OCI-LY1 (cell line): Measurements from ENCODE around the gene RAMP3.

Experiments used
- H2AFZ ChIP-seq: fragments of 200-600 bp; sonication (generic), shearing (Covaris generic); 2 replicates; pipeline ENCODE4 v1.6.0; 2014; ENCODE audit warnings: antibody characterized with exemption, mild to moderate bottlenecking, low read length
- H3F3A ChIP-seq: fragments of 200-600 bp; sonication (generic), shearing (Covaris generic); 2 replicates; pipeline ENCODE4 v1.6.0; 2014; ENCODE audit warnings: mild to moderate bottlenecking, antibody characterized with exemption, low read length, moderate library complexity; ENCODE audit not compliant: insufficient read depth
- H3K27ac ChIP-seq: fragments of 200-600 bp; sonication (generic); 2 replicates; pipeline ENCODE4 v1.5.1; 2014; ENCODE audit warnings: low read length, mixed run types, mild to moderate bottlenecking, low read depth; ENCODE audit not compliant: poor library complexity, severe bottlenecking
- H3K27me3 ChIP-seq: fragments of 200-600 bp; sonication (generic); 2 replicates; pipeline ENCODE4 v1.6.0; 2014; ENCODE audit warnings: antibody characterized with exemption, mild to moderate bottlenecking, low read length, moderate library complexity; ENCODE audit not compliant: insufficient read depth
- H3K36me3 ChIP-seq: fragments of 200-600 bp; sonication (generic); 2 replicates; pipeline ENCODE4 v1.6.1; 2014; ENCODE audit warnings: mild to moderate bottlenecking, antibody characterized with exemption, low read length, moderate library complexity, mixed read lengths; ENCODE audit not compliant: insufficient read depth
- H3K4me1 ChIP-seq: fragments of 200-600 bp; sonication (generic); 2 replicates; pipeline ENCODE4 v1.5.1; 2014; ENCODE audit warnings: mild to moderate bottlenecking, low read length, moderate library complexity; ENCODE audit not compliant: insufficient read depth, severe bottlenecking
- H3K4me2 ChIP-seq: fragments of 200-600 bp; sonication (generic), shearing (Covaris generic); 2 replicates; pipeline ENCODE4 v1.6.1; 2014; ENCODE audit warnings: low read length
- H3K4me3 ChIP-seq: fragments of 200-600 bp; sonication (generic); 2 replicates; pipeline ENCODE4 v1.5.1; 2014; ENCODE audit warnings: low read length, low read depth, mild to moderate bottlenecking, mixed read lengths; ENCODE audit not compliant: poor library complexity, severe bottlenecking
- H3K79me2 ChIP-seq: fragments of 200-600 bp; shearing (Covaris generic); 2 replicates; pipeline ENCODE4 v1.6.1; 2016; ENCODE audit warnings: mixed run types, low read length, mixed read lengths; ENCODE audit not compliant: insufficient read depth
- H3K9ac ChIP-seq: fragments of 200-600 bp; sonication (generic), shearing (Covaris generic); 2 replicates; pipeline ENCODE4 v1.6.1; 2014; ENCODE audit warnings: mild to moderate bottlenecking, low read length, mixed read lengths
- H3K9me2 ChIP-seq: fragments of 200-600 bp; sonication (generic), shearing (Covaris generic); 2 replicates; pipeline ENCODE4 v1.6.1; 2014; ENCODE audit warnings: low read depth, mild to moderate bottlenecking, low read length, mixed read lengths
- H3K9me3 ChIP-seq: fragments of 200-600 bp; shearing (Covaris generic); 2 replicates; pipeline ENCODE4 v1.6.1; 2014; ENCODE audit warnings: low read length, mixed read lengths
- H4K20me1 ChIP-seq: fragments of 200-600 bp; sonication (generic), shearing (Covaris generic); 2 replicates; pipeline ENCODE4 v1.6.0; 2016; ENCODE audit warnings: mild to moderate bottlenecking, low read length; ENCODE audit not compliant: insufficient read depth
- EZH2 ChIP-seq: fragments of 200-600 bp; sonication (generic), shearing (Covaris generic); IDR thresholded peaks from 2 replicates; pipeline ENCODE4 v1.8.0; 2017; ENCODE audit warnings: borderline replicate concordance, mixed run types, mild to moderate bottlenecking, antibody characterized with exemption, low read length, moderate library complexity, mixed read lengths
- TF ChIP-seq, protein P1 (sequence below): fragments of 200-600 bp; sonication (generic), shearing (Covaris generic); IDR thresholded peaks from 2 replicates; pipeline ENCODE4 v1.5.1; 2017; ENCODE audit warnings: mild to moderate bottlenecking, antibody characterized with exemption, low read length, moderate library complexity, mixed read lengths

RAMP3 gene

DNA sequence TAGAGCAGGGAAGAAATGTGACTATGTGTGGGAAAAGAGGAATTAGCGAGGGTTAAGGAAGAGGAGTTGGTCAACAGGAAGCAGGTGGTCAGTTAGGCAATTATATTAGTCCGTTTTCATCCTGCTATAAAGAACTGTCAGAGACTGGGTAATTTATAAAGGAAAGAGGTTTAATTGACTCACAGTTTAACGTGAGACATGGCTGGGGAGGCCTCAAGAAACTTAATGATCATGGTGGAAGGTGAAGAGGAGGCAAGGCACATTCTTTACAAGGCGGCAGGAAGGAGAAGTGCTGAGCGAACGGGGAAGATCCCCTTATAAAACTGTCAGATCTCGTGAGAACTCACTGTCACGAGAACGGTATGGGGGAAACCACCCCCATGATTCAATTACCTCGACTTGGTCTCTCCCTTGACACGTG lies 35.0 kb downstream of the RAMP3 start:
- H3K9me2 ChIP-seq: no peaks in the 10 kb centered on the region
- no peak overlapping the region for H3K4me2 ChIP-seq
- H3F3A ChIP-seq: no peaks in the 10 kb centered on the region
- H3K4me3 ChIP-seq: no peak overlapping the region
- no peak overlapping the region for H2AFZ ChIP-seq
- H3K36me3 ChIP-seq: no peaks in the 10 kb centered on the region
- H4K20me1 ChIP-seq: no peaks in the 10 kb centered on the region
- no peaks in the 10 kb centered on the region for H3K79me2 ChIP-seq
- H3K27ac ChIP-seq: no peak overlapping the region
- no peaks in the 10 kb centered on the region for H3K4me1 ChIP-seq
- TF ChIP-seq, protein P1, sequence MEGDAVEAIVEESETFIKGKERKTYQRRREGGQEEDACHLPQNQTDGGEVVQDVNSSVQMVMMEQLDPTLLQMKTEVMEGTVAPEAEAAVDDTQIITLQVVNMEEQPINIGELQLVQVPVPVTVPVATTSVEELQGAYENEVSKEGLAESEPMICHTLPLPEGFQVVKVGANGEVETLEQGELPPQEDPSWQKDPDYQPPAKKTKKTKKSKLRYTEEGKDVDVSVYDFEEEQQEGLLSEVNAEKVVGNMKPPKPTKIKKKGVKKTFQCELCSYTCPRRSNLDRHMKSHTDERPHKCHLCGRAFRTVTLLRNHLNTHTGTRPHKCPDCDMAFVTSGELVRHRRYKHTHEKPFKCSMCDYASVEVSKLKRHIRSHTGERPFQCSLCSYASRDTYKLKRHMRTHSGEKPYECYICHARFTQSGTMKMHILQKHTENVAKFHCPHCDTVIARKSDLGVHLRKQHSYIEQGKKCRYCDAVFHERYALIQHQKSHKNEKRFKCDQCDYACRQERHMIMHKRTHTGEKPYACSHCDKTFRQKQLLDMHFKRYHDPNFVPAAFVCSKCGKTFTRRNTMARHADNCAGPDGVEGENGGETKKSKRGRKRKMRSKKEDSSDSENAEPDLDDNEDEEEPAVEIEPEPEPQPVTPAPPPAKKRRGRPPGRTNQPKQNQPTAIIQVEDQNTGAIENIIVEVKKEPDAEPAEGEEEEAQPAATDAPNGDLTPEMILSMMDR: no peak
- TF ChIP-seq EZH2: no peak
- no peaks in the 10 kb centered on the region for H3K9me3 ChIP-seq
- peaks cover 20% of the 10 kb centered on the region; the same call in 1 of the 2 replicates for H3K27me3 ChIP-seq
- H3K9ac ChIP-seq: no peak overlapping the region

DNA sequence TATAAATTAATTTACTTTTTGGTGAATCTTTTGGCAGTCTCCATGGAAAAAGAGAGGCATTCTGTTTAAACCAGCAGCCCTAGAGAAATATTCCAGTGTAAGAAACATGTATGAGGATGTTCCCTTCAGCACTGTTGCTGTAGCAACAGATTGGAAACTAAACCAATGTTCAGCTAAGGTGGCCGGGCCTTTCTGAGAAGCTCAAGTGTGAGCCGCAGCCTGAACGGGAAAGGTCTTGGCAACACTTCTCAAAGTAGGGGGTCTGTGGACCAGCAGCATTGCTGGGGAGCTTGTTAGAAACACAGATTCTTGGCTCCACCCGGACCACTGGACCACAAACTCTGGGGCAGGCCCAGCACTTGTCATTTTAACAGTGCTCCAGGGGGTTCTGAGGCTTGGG lies 36.2 kb downstream of the RAMP3 start:
- Histone ChIP-seq H3K9ac (no peak overlapping the region), H3K4me3 (no peak overlapping the region), H3K27ac (no peak overlapping the region), H2AFZ (no peak overlapping the region), H3K9me2 (no peaks in the 10 kb centered on the region), H4K20me1 (no peaks in the 10 kb centered on the region), H3K27me3 (peaks cover 20% of the 10 kb centered on the region; the same call in 1 of the 2 replicates), H3K36me3 (no peaks in the 10 kb centered on the region), H3K79me2 (no peaks in the 10 kb centered on the region), H3K4me1 (no peaks in the 10 kb centered on the region), H3K9me3 (no peaks in the 10 kb centered on the region), H3K4me2 (no peak overlapping the region), H3F3A (no peaks in the 10 kb centered on the region)
- no peak for TF ChIP-seq EZH2
- TF ChIP-seq, protein P1: no peak

DNA sequence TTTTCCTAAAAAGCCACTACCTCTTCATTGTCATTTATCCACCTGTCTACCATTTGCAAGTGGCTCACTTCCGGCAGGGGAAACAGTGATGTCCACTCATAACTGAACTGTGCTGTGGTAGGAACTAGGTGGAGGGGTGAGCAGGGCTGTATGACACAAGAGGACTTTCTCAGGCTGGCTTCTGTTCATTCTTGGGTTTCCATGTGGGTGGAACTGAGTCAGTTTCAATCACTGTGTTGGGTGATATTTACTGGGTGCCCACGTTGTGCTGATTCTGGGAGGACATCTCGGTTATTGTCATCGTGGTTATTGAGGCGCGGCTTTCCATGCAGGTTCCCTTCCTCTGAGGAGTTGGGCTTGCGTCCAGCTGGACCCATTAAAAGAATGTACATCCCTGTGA lies 38.8 kb downstream of the RAMP3 start:
- Histone ChIP-seq H4K20me1 (no peaks in the 10 kb centered on the region), H3K27ac (no peak overlapping the region), H3K4me3 (no peak overlapping the region), H3F3A (no peaks in the 10 kb centered on the region), H3K9ac (no peak overlapping the region), H3K9me2 (no peaks in the 10 kb centered on the region), H2AFZ (no peak overlapping the region), H3K4me1 (no peaks in the 10 kb centered on the region), H3K9me3 (no peaks in the 10 kb centered on the region), H3K79me2 (no peaks in the 10 kb centered on the region), H3K4me2 (no peak overlapping the region), H3K36me3 (no peaks in the 10 kb centered on the region), H3K27me3 (peaks cover 20% of the 10 kb centered on the region; the same call in 1 of the 2 replicates)
- no peak for TF ChIP-seq EZH2
- TF ChIP-seq, protein P1: no peak
